Urothelium cell line (cell line): ENCODE data around the gene SIRT6.
"Not testable (repeated sequence)": the region's sequence is repeated elsewhere in the genome, so short reads cannot be mapped to it uniquely, and the experiment has no call there.

ENCODE experiments used
- DNase-seq: peaks from one replicate; pipeline ENCODE4 v3.0.0; 2011; ENCODE audit warnings: low spot score, mixed read lengths
- FAIRE-seq: peaks from 2 replicates; lab custom pipeline; 2011; peaks lifted over from hg19 to GRCh38; lab: Jason Lieb, UNC

Gene SIRT6

GRCh38 chr19:4200940-4201542 lies 18.7 kb upstream of the SIRT6 start:
- DNase-seq, result no peak
- FAIRE-seq, result no peak

- no peak for DNase-seq
- FAIRE-seq, result no peak
These were observed 17.4 kb upstream of the SIRT6 start for GRCh38 chr19:4199699-4200293.

GRCh38 chr19:4198467-4199126 lies 16.2 kb upstream of the SIRT6 start:
- DNase-seq (no peak), FAIRE-seq (no peak)

- DNase-seq (peak; percentile 52), FAIRE-seq (no peak)
These were observed 15.5 kb upstream of the SIRT6 start for GRCh38 chr19:4197625-4198466.

- DNase-seq, result no peak
- FAIRE-seq, result no peak
These were observed 14.9 kb upstream of the SIRT6 start for GRCh38 chr19:4197228-4197624.

GRCh38 chr19:4196587-4197148 lies 14.3 kb upstream of the SIRT6 start:
- DNase-seq (no peak), FAIRE-seq (no peak)

- no peak for DNase-seq
- FAIRE-seq, result no peak
These were observed 13.6 kb upstream of the SIRT6 start for GRCh38 chr19:4196009-4196408.

GRCh38 chr19:4194353-4194752 lies 12.0 kb upstream of the SIRT6 start:
- DNase-seq (no peak), FAIRE-seq (no peak)

- FAIRE-seq, DNase-seq: not testable (repeated sequence)
These were observed 10.2 kb upstream of the SIRT6 start for GRCh38 chr19:4192537-4192936.

GRCh38 chr19:4189641-4190040 lies 7.3 kb upstream of the SIRT6 start:
- FAIRE-seq (no peak), DNase-seq (no peak)

- FAIRE-seq (no peak), DNase-seq (no peak)
These were observed 5.2 kb upstream of the SIRT6 start for GRCh38 chr19:4187313-4188122.

GRCh38 chr19:4186087-4186993 lies 4.0 kb upstream of the SIRT6 start:
- FAIRE-seq (no peak), DNase-seq (peak; percentile 67)

- DNase-seq (no peak), FAIRE-seq (no peak)
These were observed 3.2 kb upstream of the SIRT6 start for GRCh38 chr19:4185413-4186086.

- FAIRE-seq, result no peak
These were observed 2.5 kb upstream of the SIRT6 start for GRCh38 chr19:4184718-4185352.

GRCh38 chr19:4183967-4184717 lies 1.8 kb upstream of the SIRT6 start:
- FAIRE-seq, result no peak
- DNase-seq, result no peak

More at GRCh38 chr19:4184718-4185352, 2.5 kb upstream of the SIRT6 start:
- DNase-seq, result no peak

- FAIRE-seq (no peak), DNase-seq (no peak)
These were observed 1.3 kb downstream of the SIRT6 start for GRCh38 chr19:4181053-4181508.

- no peak for FAIRE-seq
- no peak for DNase-seq
These were observed 3.4 kb downstream of the SIRT6 start for GRCh38 chr19:4178990-4179389.
